H9 (cell line): ENCODE results near the gene KCTD21. TPM values are rescaled to one million over a fixed set of nuclear protein-coding genes. Genes with fewer than 3 reads are reported as not detected.

Source experiments
- DNase-seq: peaks from one replicate; pipeline ENCODE4 v3.0.0-alpha.2; 2017
- H2AFZ ChIP-seq: one replicate; pipeline ENCODE4 v1.6.1; 2013; ENCODE audit warnings: mild to moderate bottlenecking, low read length, control low read depth, moderate library complexity
- H2AK5ac ChIP-seq: 2 replicates; pipeline ENCODE4 v1.6.1; 2013; ENCODE audit warnings: low read length, control low read depth, mixed read lengths; ENCODE audit not compliant: insufficient read length
- H2BK120ac ChIP-seq: one replicate; pipeline ENCODE4 v1.6.1; 2013; ENCODE audit warnings: low read depth, mild to moderate bottlenecking, low read length, control low read depth, inconsistent platforms; ENCODE audit not compliant: poor library complexity, severe bottlenecking
- H2BK12ac ChIP-seq: 2 replicates; pipeline ENCODE4 v1.6.1; 2013; ENCODE audit warnings: low read length, control low read depth, mixed read lengths, low read depth; ENCODE audit not compliant: insufficient read length
- H2BK15ac ChIP-seq: 2 replicates; pipeline ENCODE4 v1.6.1; 2013; ENCODE audit warnings: low read depth, low read length, control low read depth
- H2BK20ac ChIP-seq: one replicate; pipeline ENCODE4 v1.6.1; 2013; ENCODE audit warnings: low read depth, mild to moderate bottlenecking, low read length, control low read depth, inconsistent platforms; ENCODE audit not compliant: poor library complexity, severe bottlenecking
- H2BK5ac ChIP-seq: 2 replicates; pipeline ENCODE4 v1.6.1; 2013; ENCODE audit warnings: low read length, control low read depth, mixed read lengths; ENCODE audit not compliant: insufficient read length
- H3K14ac ChIP-seq: 2 replicates; pipeline ENCODE4 v1.6.1; 2013; ENCODE audit warnings: low read length, control low read depth; ENCODE audit not compliant: insufficient read depth
- H3K18ac ChIP-seq: 2 replicates; pipeline ENCODE4 v1.6.1; 2013; ENCODE audit warnings: low read depth, mild to moderate bottlenecking, mixed read lengths, low read length, control low read depth; ENCODE audit not compliant: insufficient read length
- H3K23ac ChIP-seq: 2 replicates; pipeline ENCODE4 v1.6.1; 2013; ENCODE audit warnings: low read length, control low read depth, mixed read lengths, low read depth; ENCODE audit not compliant: insufficient read length
- H3K23me2 ChIP-seq: 2 replicates; pipeline ENCODE4 v1.6.1; 2013; ENCODE audit warnings: low read depth, mild to moderate bottlenecking, mixed read lengths, low read length, control low read depth; ENCODE audit not compliant: insufficient read length, poor library complexity, severe bottlenecking
- H3K27ac ChIP-seq: 2 replicates; pipeline ENCODE4 v1.5.1; 2013; ENCODE audit warnings: low read length, control low read depth, mixed read lengths, low read depth; ENCODE audit not compliant: insufficient read length
- H3K27me3 ChIP-seq: 2 replicates; pipeline ENCODE4 v1.6.1; 2013; ENCODE audit warnings: low read length, control low read depth, inconsistent platforms; ENCODE audit not compliant: insufficient read depth
- H3K4ac ChIP-seq: 2 replicates; pipeline ENCODE4 v1.6.1; 2013; ENCODE audit warnings: low read depth, mild to moderate bottlenecking, control low read depth, inconsistent platforms, low read length, moderate library complexity
- H3K4me1 ChIP-seq: 2 replicates; pipeline ENCODE4 v1.6.1; 2013; ENCODE audit warnings: low read length, control low read depth, inconsistent platforms; ENCODE audit not compliant: insufficient read depth
- H3K4me2 ChIP-seq: 2 replicates; pipeline ENCODE4 v1.6.1; 2013; ENCODE audit warnings: low read length, control low read depth, mixed read lengths; ENCODE audit not compliant: insufficient read length, insufficient read depth
- H3K56ac ChIP-seq: 2 replicates; pipeline ENCODE4 v1.6.1; 2013; ENCODE audit warnings: low read depth, mild to moderate bottlenecking, mixed read lengths, low read length, control low read depth; ENCODE audit not compliant: insufficient read length
- H3K79me1 ChIP-seq: 2 replicates; pipeline ENCODE4 v1.6.1; 2013; ENCODE audit warnings: low read depth, mild to moderate bottlenecking, moderate library complexity, low read length, control low read depth, inconsistent platforms; ENCODE audit not compliant: insufficient read depth, poor library complexity, severe bottlenecking
- H3K79me2 ChIP-seq: 2 replicates; pipeline ENCODE4 v1.6.1; 2013; ENCODE audit warnings: low read length, control low read depth, inconsistent platforms; ENCODE audit not compliant: insufficient read depth
- H3K9ac ChIP-seq: 2 replicates; pipeline ENCODE4 v1.6.1; 2013; ENCODE audit warnings: low read length, control low read depth, mixed read lengths; ENCODE audit not compliant: insufficient read length; ENCODE audit errors: extremely low read depth
- H3K9me3 ChIP-seq: one replicate; pipeline ENCODE4 v1.6.1; 2013; ENCODE audit warnings: low read depth, low read length, inconsistent platforms; ENCODE audit not compliant: control insufficient read depth
- H3T11ph ChIP-seq: one replicate; pipeline ENCODE4 v1.6.1; 2013; ENCODE audit warnings: mild to moderate bottlenecking, low read length, control low read depth, inconsistent platforms
- H4K20me1 ChIP-seq: one replicate; pipeline ENCODE4 v1.6.1; 2013; ENCODE audit not compliant: control insufficient read depth, insufficient read length, insufficient read depth
- H4K5ac ChIP-seq: 2 replicates; pipeline ENCODE4 v1.6.1; 2013; ENCODE audit warnings: low read depth, mild to moderate bottlenecking, mixed read lengths, low read length, control low read depth; ENCODE audit not compliant: insufficient read length
- H4K8ac ChIP-seq: replicated peaks from 2 replicates; pipeline ENCODE4 v1.6.1; 2013; ENCODE audit warnings: low read length, control low read depth, mixed read lengths, low read depth; ENCODE audit not compliant: insufficient read length
- H4K91ac ChIP-seq: 2 replicates; pipeline ENCODE4 v1.6.1; 2013; ENCODE audit warnings: low read depth, mild to moderate bottlenecking, moderate library complexity, mixed read lengths, low read length, control low read depth; ENCODE audit not compliant: insufficient read length
- H3K27ac Mint-ChIP-seq, 3 experiments: 2 replicates in 2 of 3; 3 replicates in 1 of 3; pipeline ENCODE4 v1.8.0; 2020 to 2021; ENCODE audit warnings: mixed read lengths in 3 of 3, mild to moderate bottlenecking in 1 of 3, moderate library complexity in 1 of 3
- H3K27me3 Mint-ChIP-seq: 2 replicates; pipeline ENCODE4 v1.8.0; 2021; ENCODE audit warnings: low read depth, mild to moderate bottlenecking, moderate library complexity, mixed read lengths
- H3K36me3 Mint-ChIP-seq, 3 experiments: 2 replicates in 2 of 3; 3 replicates in 1 of 3; pipeline ENCODE4 v1.8.0; 2020 to 2021; ENCODE audit warnings: low read depth in 3 of 3, mixed read lengths in 3 of 3; ENCODE audit not compliant: insufficient read depth in 1 of 3
- H3K4me1 Mint-ChIP-seq, 2 experiments: 2 replicates each; pipeline ENCODE4 v1.8.0; 2020; ENCODE audit warnings: mixed read lengths in 2 of 2
- H3K4me3 Mint-ChIP-seq, 2 experiments: 2 replicates in 1 of 2; 3 replicates in 1 of 2; pipeline ENCODE4 v1.8.0; 2020 to 2021; ENCODE audit warnings: mild to moderate bottlenecking in 2 of 2, mixed read lengths in 2 of 2, moderate library complexity in 1 of 2
- H3K9me3 Mint-ChIP-seq, 2 experiments: 2 replicates in 1 of 2; 3 replicates in 1 of 2; pipeline ENCODE4 v1.8.0; 2020; ENCODE audit warnings: mild to moderate bottlenecking in 2 of 2, mixed read lengths in 2 of 2, moderate library complexity in 1 of 2
- CTCF ChIP-seq: fragments of 200-600 bp; sonication (generic); conservative IDR thresholded peaks from 3 replicates; pipeline ENCODE4 v1.8.0; 2021; ENCODE audit warnings: antibody characterized with exemption, mild to moderate bottlenecking
- WGBS: extraction: QIAGEN DNeasy Blood & Tissue Kit; methylation state at CpG from one replicate; pipeline ENCODE4 v1.1.7; 2013; ENCODE audit warnings: missing lambda C conversion rate, low lambda C conversion rate, mixed read lengths; ENCODE audit not compliant: insufficient read length; ENCODE audit errors: extremely low coverage; 5-methylcytosine and 5-hydroxymethylcytosine counted together
- total RNA-seq: library from RNA; stranded (reverse); gene quantifications from 2 replicates; pipeline ENCODE4 v1.2.1, GENCODE V29; 2021

Gene KCTD21
- total RNA-seq, 1 experiment from 2014 or later, result 4.0 TPM

- no peak overlapping the region for H2BK15ac ChIP-seq
- no peak overlapping the region for H3K23ac ChIP-seq
- no peaks in the 10 kb centered on the region; the same call in 1 of the 2 replicates for H3K27me3 Mint-ChIP-seq
- no peak overlapping the region for H2BK5ac ChIP-seq
- no peaks in the 10 kb centered on the region for H3K79me2 ChIP-seq
- H3K4me3 Mint-ChIP-seq, result no peak overlapping the region
- no peak for DNase-seq
- H4K20me1 ChIP-seq, result no peaks in the 10 kb centered on the region
- H2BK120ac ChIP-seq, result no peak overlapping the region
- H3K27me3 ChIP-seq, result no peaks in the 10 kb centered on the region
- H3K23me2 ChIP-seq, result no peaks in the 10 kb centered on the region
- no peak overlapping the region for H3K56ac ChIP-seq
- H3K4me2 ChIP-seq, result no peak overlapping the region
- no peaks in the 10 kb centered on the region for H3K4me1 ChIP-seq
- H3K27ac Mint-ChIP-seq, result peak overlapping the region in 1 of 3 experiments; percentile 16; a peak in 1 of 7 replicates
- no peak overlapping the region for H3T11ph ChIP-seq
- no peaks in the 10 kb centered on the region for H3K9me3 ChIP-seq
- H3K14ac ChIP-seq, result no peak overlapping the region
- H3K9ac ChIP-seq, result no peak overlapping the region
- H2AFZ ChIP-seq, result no peak overlapping the region
- no peak overlapping the region for H4K5ac ChIP-seq
- H3K79me1 ChIP-seq, result no peaks in the 10 kb centered on the region
- no peak for TF ChIP-seq CTCF
- WGBS, result no CpG with 5 or more reads among the region's 7 CpGs
- H3K36me3 Mint-ChIP-seq, result peaks cover 8 to 24% (median 17%) of the 10 kb centered on the region in 3 experiments; a peak in 6 of 7 replicates
- no peak overlapping the region for H4K91ac ChIP-seq
- no peaks in the 10 kb centered on the region for H3K9me3 Mint-ChIP-seq
- no peak overlapping the region for H3K4ac ChIP-seq
- H3K27ac ChIP-seq, result no peak overlapping the region
- H2AK5ac ChIP-seq, result no peak overlapping the region
- H3K18ac ChIP-seq, result no peak overlapping the region
- no peak overlapping the region for H4K8ac ChIP-seq
- no peak overlapping the region for H2BK20ac ChIP-seq
- H3K4me1 Mint-ChIP-seq, result peaks cover 13 to 17% of the 10 kb centered on the region in 2 experiments
- H2BK12ac ChIP-seq, result no peak overlapping the region
These were observed 17.3 kb upstream of the KCTD21 start for GRCh38 chr11:78205691-78206090.
